ENCODE results near the gene WARS2.

Gene WARS2

DNA sequence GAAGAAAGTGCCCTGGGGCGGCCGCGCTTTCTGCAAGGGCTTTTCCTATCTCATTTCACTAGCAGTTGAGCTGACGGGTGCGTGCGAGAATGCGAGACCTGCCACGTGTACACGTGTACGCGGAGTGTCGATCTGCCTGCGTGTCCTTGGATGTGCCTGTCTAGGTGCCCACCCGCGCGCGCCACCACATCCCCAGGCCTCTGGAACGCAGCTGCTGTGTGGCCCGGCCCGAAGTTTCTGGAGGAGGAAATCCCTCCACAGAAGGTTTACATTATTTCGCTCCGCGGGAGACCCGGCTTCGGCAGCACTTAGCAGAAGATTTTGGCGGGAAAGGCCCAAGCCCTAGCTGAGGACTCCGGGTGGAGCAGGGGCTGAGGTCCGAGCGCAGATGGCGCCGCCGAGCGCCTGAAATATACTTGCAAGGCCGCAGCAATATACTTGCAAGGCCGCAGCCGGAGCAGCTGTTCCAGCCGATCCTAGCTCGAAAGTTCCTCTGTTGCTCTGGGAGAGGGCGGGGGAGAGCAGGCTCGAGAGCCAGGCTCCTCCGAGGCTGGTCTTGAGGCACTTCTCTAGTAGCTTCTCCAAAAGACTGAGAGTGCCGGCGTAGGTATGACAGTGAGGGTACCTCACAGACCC lies 156.2 kb downstream of the WARS2 start:
- in situ Hi-C loops (cut with HindIII; ENCODE audit: low sequenced_read_pairs): no loop called here
- no peak for DNase-seq (ENCODE audit: low read depth)
- no peak overlapping the region for H3K4me3 ChIP-seq (ENCODE audit: low read depth, low read length)
- TF ChIP-seq, protein P1, sequence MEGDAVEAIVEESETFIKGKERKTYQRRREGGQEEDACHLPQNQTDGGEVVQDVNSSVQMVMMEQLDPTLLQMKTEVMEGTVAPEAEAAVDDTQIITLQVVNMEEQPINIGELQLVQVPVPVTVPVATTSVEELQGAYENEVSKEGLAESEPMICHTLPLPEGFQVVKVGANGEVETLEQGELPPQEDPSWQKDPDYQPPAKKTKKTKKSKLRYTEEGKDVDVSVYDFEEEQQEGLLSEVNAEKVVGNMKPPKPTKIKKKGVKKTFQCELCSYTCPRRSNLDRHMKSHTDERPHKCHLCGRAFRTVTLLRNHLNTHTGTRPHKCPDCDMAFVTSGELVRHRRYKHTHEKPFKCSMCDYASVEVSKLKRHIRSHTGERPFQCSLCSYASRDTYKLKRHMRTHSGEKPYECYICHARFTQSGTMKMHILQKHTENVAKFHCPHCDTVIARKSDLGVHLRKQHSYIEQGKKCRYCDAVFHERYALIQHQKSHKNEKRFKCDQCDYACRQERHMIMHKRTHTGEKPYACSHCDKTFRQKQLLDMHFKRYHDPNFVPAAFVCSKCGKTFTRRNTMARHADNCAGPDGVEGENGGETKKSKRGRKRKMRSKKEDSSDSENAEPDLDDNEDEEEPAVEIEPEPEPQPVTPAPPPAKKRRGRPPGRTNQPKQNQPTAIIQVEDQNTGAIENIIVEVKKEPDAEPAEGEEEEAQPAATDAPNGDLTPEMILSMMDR (IDR thresholded peaks at IDR 0.05; ENCODE audit: low read depth, low read length, missing control alignments): no peak

DNA sequence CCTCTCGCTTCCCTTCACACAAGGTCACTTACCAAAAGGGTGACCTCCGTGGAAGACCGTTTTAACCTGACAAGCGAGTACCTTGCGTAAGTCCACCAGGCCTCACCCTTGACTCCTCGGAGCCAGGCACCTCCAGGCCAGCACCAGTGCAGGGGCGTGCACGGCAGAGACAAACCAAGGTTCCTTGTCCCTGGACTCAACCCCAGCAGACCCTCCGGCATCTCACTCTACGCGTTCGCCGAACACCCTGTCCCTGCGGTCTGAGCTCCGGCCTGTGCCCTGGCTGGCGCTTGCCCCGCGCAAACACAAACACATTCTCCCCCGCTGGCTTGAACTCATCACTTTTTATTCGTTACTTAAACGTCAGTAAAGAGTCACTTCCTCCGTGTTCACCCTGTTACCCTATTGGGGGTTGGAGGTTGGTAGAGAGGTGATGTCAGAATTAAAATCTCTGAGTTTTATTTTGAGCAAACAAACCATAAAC lies 156.9 kb downstream of the WARS2 start:
- no peak for DNase-seq (ENCODE audit: low read depth)
- in situ Hi-C loops (cut with HindIII; ENCODE audit: low sequenced_read_pairs): no loop called here
- TF ChIP-seq, protein P1 (IDR thresholded peaks at IDR 0.05; ENCODE audit: low read depth, low read length, missing control alignments): no peak
- H3K4me3 ChIP-seq (ENCODE audit: low read depth, low read length): no peak overlapping the region

GRCh38 chr1:118982821-118983557 lies 157.5 kb downstream of the WARS2 start:
- in situ Hi-C loops (cut with HindIII; ENCODE audit: low sequenced_read_pairs): no loop called here
- DNase-seq (ENCODE audit: low read depth): no peak
- TF ChIP-seq, protein P1 (IDR thresholded peaks at IDR 0.05; ENCODE audit: low read depth, low read length, missing control alignments): no peak
- no peak overlapping the region for H3K4me3 ChIP-seq (ENCODE audit: low read depth, low read length)

GRCh38 chr1:118982266-118982665 lies 158.2 kb downstream of the WARS2 start:
- H3K4me3 ChIP-seq (ENCODE audit: low read depth, low read length): no peak overlapping the region
- no peak for DNase-seq (ENCODE audit: low read depth)
- TF ChIP-seq, protein P1 (IDR thresholded peaks at IDR 0.05; ENCODE audit: low read depth, low read length, missing control alignments): no peak
- in situ Hi-C loops (cut with HindIII; ENCODE audit: low sequenced_read_pairs): no loop called here

- TF ChIP-seq, protein P1 (IDR thresholded peaks at IDR 0.05; ENCODE audit: low read depth, low read length, missing control alignments): no peak
- H3K4me3 ChIP-seq (ENCODE audit: low read depth, low read length): no peak overlapping the region
- no peak for DNase-seq (ENCODE audit: low read depth)
- in situ Hi-C loops (cut with HindIII; ENCODE audit: low sequenced_read_pairs): no loop called here
Observed at GRCh38 chr1:118981436-118981835, 159.0 kb downstream of the WARS2 start.
